A549 treated with ZK216348 at 1 μM for 4 hours (cell line): ENCODE results near the gene METRNL. TPM values are rescaled to one million over a fixed set of nuclear protein-coding genes. Genes with fewer than 3 reads are reported as not detected.

Experiments
- total RNA-seq: library from RNA; stranded (reverse); fragments of 200-300 nt; extraction: Qiagen RNA extraction; gene quantifications from 5 replicates; pipeline ENCODE4 v1.2.3, GENCODE V29; 2022; ENCODE audit warnings: low read depth

Gene METRNL, protein sequence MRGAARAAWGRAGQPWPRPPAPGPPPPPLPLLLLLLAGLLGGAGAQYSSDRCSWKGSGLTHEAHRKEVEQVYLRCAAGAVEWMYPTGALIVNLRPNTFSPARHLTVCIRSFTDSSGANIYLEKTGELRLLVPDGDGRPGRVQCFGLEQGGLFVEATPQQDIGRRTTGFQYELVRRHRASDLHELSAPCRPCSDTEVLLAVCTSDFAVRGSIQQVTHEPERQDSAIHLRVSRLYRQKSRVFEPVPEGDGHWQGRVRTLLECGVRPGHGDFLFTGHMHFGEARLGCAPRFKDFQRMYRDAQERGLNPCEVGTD
- total RNA-seq: 19.1 to 32.2 TPM (median 27.6 TPM) in 5 replicates

GRCh38 chr17:83079352-83079747 is at the start of gene METRNL:
TSS of gene METRNL (plus strand) at chr17:83079609. CDS start at chr17:83079816, 207 bp downstream.

Other genes with a start within 250 kb of the METRNL start
- gene ZNF750, start 239.6 kb upstream of the METRNL start, total RNA-seq: not detected in 5 replicates